Activated naive CD8-positive, alpha-beta T cell (primary cell): ENCODE data around the gene IER3IP1.

Experiments
- H3K27ac Mint-ChIP-seq: one replicate; pipeline ENCODE4 v1.8.0; 2021; ENCODE audit warnings: mixed read lengths
- H3K27me3 Mint-ChIP-seq: one replicate; pipeline ENCODE4 v1.8.0; 2021; ENCODE audit warnings: mixed read lengths
- H3K36me3 Mint-ChIP-seq: one replicate; pipeline ENCODE4 v1.8.0; 2021; ENCODE audit warnings: mixed read lengths
- H3K4me1 Mint-ChIP-seq: one replicate; pipeline ENCODE4 v1.8.0; 2021; ENCODE audit warnings: low read depth, mixed read lengths
- H3K4me3 Mint-ChIP-seq: one replicate; pipeline ENCODE4 v1.8.0; 2021; ENCODE audit warnings: mild to moderate bottlenecking, mixed read lengths
- H3K9me3 Mint-ChIP-seq: one replicate; pipeline ENCODE4 v1.8.0; 2021; ENCODE audit warnings: low read depth, mixed read lengths

Gene IER3IP1

GRCh38 chr18:47141289-47141688, 34.9 kb downstream of the IER3IP1 start:
- Mint-ChIP-seq H3K9me3 (no peaks in the 10 kb centered on the region), H3K36me3 (peaks cover 12% of the 10 kb centered on the region), H3K4me1 (peaks cover 18% of the 10 kb centered on the region), H3K27ac (no peak overlapping the region), H3K27me3 (no peaks in the 10 kb centered on the region), H3K4me3 (no peak overlapping the region)

DNA sequence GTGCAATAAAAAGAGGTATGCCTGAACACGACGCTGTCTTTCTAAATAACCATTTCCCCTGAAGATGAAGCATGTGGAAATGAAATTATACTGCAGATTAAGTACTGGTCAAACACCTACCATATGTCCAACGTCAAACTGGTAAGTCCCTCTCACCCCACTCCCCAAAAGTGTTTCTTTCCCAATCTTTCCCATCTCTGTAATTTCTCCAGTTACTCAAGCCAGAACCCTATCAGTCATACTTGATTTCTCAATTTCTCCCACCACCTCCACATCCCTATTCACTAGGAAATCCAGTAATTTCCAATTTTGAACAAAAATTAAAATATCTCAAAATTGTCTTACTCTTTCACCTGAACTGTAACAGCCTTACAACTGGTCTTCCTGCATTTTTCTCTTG, 55.0 kb downstream of the IER3IP1 start:
- no peaks in the 10 kb centered on the region for H3K27me3 Mint-ChIP-seq
- no peak overlapping the region for H3K4me3 Mint-ChIP-seq
- no peaks in the 10 kb centered on the region for H3K9me3 Mint-ChIP-seq
- no peaks in the 10 kb centered on the region for H3K4me1 Mint-ChIP-seq
- no peak overlapping the region for H3K27ac Mint-ChIP-seq
- peaks cover 27% of the 10 kb centered on the region for H3K36me3 Mint-ChIP-seq

GRCh38 chr18:47120428-47120827, 55.7 kb downstream of the IER3IP1 start:
- H3K36me3 Mint-ChIP-seq = peaks cover 23% of the 10 kb centered on the region
- no peaks in the 10 kb centered on the region for H3K4me1 Mint-ChIP-seq
- no peak overlapping the region for H3K4me3 Mint-ChIP-seq
- no peaks in the 10 kb centered on the region for H3K27me3 Mint-ChIP-seq
- no peak overlapping the region for H3K27ac Mint-ChIP-seq
- H3K9me3 Mint-ChIP-seq = no peaks in the 10 kb centered on the region

DNA sequence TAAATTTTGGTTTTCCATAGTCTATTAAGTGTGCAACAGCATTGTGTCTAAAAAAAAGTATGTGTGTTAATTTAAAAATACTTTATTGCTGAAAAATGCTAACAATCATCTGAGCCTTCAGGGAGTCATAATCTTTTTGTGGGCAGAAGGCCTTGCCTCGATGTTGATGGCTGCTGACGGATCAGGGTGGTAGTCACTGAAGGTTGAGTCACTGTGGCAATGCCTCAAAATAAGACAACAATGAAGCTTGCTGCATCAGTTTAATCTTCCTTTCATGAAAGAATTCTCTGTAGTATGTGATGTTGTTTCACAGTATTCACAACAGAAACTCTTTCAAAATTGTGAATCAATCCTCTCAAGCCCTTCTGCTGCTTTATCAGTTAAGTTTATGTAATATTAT, 57.2 kb downstream of the IER3IP1 start:
- no peaks in the 10 kb centered on the region for H3K27me3 Mint-ChIP-seq
- no peak overlapping the region for H3K4me3 Mint-ChIP-seq
- no peaks in the 10 kb centered on the region for H3K9me3 Mint-ChIP-seq
- peaks cover 21% of the 10 kb centered on the region for H3K36me3 Mint-ChIP-seq
- H3K4me1 Mint-ChIP-seq = no peaks in the 10 kb centered on the region
- no peak overlapping the region for H3K27ac Mint-ChIP-seq

DNA sequence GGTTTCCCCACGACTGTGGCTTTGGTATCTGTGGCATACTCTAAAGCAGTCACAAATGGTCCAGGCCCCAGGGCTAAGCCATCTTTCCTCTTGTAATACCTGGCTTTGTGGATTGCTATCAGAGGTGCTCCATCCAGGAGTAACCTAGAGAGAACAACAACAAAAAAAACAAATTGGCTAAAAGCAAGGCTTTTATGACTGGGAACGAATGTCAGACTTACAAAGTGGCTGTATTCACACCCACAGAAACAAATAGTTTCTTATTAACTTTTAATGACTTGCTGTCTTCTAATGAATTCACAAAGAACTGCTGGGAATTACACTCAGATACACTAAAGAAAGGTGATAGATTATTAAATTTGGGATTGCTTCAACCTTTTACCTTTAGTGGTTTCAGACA, 61.0 kb downstream of the IER3IP1 start:
- H3K27me3 Mint-ChIP-seq = no peaks in the 10 kb centered on the region
- peaks cover 14% of the 10 kb centered on the region for H3K36me3 Mint-ChIP-seq
- no peaks in the 10 kb centered on the region for H3K9me3 Mint-ChIP-seq
- no peak overlapping the region for H3K4me3 Mint-ChIP-seq
- no peak overlapping the region for H3K27ac Mint-ChIP-seq
- H3K4me1 Mint-ChIP-seq = no peaks in the 10 kb centered on the region

DNA sequence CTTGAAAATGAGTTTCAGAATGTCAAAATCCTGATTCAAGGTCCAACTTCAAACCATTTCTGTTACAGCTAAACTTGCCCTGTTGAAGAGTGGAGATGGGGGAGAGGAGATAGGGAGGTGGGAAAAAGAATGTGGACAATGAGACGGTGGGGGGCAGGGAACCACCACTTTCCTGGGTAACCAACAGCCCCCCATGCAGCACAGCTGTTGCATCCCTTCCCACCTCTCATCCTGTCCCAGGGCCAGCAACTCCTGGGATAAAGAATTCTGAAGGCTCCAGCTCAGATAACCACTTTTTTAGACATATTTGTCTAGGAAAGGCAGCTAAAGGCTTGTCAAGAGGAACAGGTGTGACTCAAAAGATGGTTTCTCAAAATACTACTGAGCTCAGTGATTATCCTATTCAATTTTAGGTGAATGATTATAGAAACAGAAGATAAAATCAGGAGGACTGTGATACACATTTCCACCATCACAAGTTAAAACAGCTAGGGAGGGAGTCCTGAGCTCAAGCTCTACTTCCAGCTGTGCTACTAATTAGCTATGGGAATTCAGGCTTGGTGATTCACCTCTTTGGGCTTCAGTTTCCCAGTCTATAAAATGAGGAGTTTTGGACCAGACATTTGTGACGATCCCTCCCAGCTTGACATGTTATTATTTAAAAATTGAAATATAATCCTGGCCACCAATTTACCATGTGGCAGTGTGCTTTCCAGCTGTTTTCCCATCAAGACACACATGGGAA, 62.2 kb downstream of the IER3IP1 start:
- Mint-ChIP-seq H3K27me3 (no peaks in the 10 kb centered on the region), H3K36me3 (peaks cover 10% of the 10 kb centered on the region), H3K4me3 (no peak overlapping the region), H3K27ac (no peak overlapping the region), H3K4me1 (no peaks in the 10 kb centered on the region), H3K9me3 (no peaks in the 10 kb centered on the region)

DNA sequence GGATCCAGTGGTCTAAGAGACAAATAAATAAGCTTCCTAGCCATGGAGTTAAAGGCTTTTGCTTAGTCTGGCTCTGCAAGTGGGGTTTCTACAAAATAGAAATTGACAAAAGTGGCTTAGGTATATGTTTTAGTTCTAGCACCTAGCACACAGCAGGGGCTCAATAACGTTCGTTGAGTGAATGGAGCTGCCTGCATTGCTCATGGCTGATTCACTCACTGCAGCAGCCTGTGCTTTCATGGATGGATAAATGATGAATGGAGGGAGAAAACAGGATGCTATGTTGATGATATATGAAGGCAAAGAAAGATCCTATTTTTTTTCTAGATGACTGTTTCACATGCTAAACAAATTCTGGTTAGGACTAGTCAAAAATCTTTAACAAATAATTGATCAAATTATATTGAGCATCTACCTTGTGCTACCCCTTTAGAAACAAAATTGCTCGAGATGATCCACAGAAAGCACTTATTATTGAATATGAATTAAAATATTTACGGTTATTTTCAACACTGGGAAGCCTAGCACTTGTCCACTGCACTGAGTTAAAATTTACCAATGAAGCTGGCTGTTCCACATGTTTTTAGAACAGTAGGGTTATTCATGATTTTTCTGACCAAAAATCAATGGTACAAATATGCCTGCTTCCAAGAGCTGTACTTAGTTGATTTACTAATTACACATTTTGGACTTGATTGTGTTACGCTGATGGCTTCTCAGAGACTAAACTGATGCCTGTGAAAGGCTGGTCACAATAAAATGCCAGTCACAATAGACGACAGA, 65.5 kb downstream of the IER3IP1 start:
- Mint-ChIP-seq H3K4me3 (no peak overlapping the region), H3K9me3 (no peaks in the 10 kb centered on the region), H3K4me1 (no peaks in the 10 kb centered on the region), H3K27ac (no peak overlapping the region), H3K27me3 (no peaks in the 10 kb centered on the region), H3K36me3 (peaks cover 10% of the 10 kb centered on the region)

GRCh38 chr18:47109720-47110119, 66.4 kb downstream of the IER3IP1 start:
- Mint-ChIP-seq H3K9me3 (no peaks in the 10 kb centered on the region), H3K27me3 (no peaks in the 10 kb centered on the region), H3K4me3 (no peak overlapping the region), H3K4me1 (no peaks in the 10 kb centered on the region), H3K36me3 (peaks cover 10% of the 10 kb centered on the region), H3K27ac (no peak overlapping the region)

DNA sequence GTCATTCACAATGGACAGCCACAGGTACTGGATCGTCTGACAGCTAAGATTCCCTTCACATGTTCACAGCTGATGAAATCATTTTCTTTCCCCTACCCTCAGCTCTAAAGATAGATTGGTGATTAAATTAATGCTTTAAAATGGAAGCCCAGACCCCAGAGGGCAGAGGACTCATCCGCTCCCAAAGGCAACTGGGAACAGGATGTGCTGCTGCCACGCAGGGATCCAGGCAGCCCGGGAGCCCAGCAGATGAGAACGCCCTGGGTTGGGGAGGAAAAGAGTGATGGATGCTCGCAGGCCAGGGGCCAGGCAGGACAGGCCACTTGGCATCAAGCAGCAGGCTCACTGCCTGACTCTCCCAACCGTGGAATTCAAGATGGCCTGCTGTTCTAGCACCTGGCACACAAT, 67.2 kb downstream of the IER3IP1 start:
- no peaks in the 10 kb centered on the region for H3K4me1 Mint-ChIP-seq
- H3K9me3 Mint-ChIP-seq = no peaks in the 10 kb centered on the region
- H3K4me3 Mint-ChIP-seq = no peak overlapping the region
- H3K27me3 Mint-ChIP-seq = no peaks in the 10 kb centered on the region
- H3K36me3 Mint-ChIP-seq = peaks cover 8% of the 10 kb centered on the region
- no peak overlapping the region for H3K27ac Mint-ChIP-seq

GRCh38 chr18:47108373-47108772, 67.8 kb downstream of the IER3IP1 start:
- H3K4me1 Mint-ChIP-seq = no peaks in the 10 kb centered on the region
- no peaks in the 10 kb centered on the region for H3K27me3 Mint-ChIP-seq
- no peak overlapping the region for H3K4me3 Mint-ChIP-seq
- no peaks in the 10 kb centered on the region for H3K9me3 Mint-ChIP-seq
- peaks cover 8% of the 10 kb centered on the region for H3K36me3 Mint-ChIP-seq
- no peak overlapping the region for H3K27ac Mint-ChIP-seq
